Measurements from ENCODE around the gene AXIN1.
"Not testable (repeated sequence)": the region's sequence is repeated elsewhere in the genome, so short reads cannot be mapped to it uniquely, and the experiment has no call there.

AXIN1 gene

DNA sequence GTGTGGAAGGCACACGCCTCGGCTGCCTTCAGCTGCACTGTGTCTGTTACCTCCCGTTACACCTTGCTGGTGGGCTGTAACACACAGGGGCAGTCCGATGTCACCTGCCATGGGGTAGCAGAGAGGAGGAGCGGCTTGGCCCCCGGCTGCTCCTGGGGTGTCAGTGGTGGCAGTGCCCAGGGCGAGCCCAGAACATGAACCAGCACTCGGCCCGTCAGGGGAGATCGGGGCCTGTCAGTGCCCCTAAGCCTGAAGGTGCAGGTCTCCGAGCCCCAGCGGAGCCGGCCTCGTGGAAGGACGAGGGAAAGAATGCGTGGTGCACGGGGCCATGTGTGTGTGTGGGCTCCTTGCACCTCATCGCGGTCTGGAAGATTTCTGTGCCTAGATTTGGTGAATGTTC, 92.2 kb downstream of the AXIN1 start:
- no peak overlapping the region for H3K4me3 ChIP-seq (ENCODE audit: control insufficient read depth, low read depth, low read length)
- TF ChIP-seq CTCF (conservative IDR thresholded peaks at IDR 0.05; ENCODE audit: control insufficient read depth, insufficient read depth, low read depth, low read length): no peak
- no peak for DNase-seq (ENCODE audit: low read depth)

- TF ChIP-seq CTCF (conservative IDR thresholded peaks at IDR 0.05; ENCODE audit: control insufficient read depth, insufficient read depth, low read depth, low read length): no peak
- H3K4me3 ChIP-seq (ENCODE audit: control insufficient read depth, low read depth, low read length): no peak overlapping the region
- DNase-seq (ENCODE audit: low read depth): no peak
Measured at GRCh38 chr16:259814-260253, 92.7 kb downstream of the AXIN1 start.

- H3K4me3 ChIP-seq (ENCODE audit: control insufficient read depth, low read depth, low read length): no peak overlapping the region
Measured at GRCh38 chr16:259226-259625, 93.3 kb downstream of the AXIN1 start.

GRCh38 chr16:258091-258490, 94.4 kb downstream of the AXIN1 start:
- not testable (repeated sequence) for DNase-seq (ENCODE audit: low read depth); H3K4me3 ChIP-seq (ENCODE audit: control insufficient read depth, low read depth, low read length)

More at GRCh38 chr16:259226-259625, 93.3 kb downstream of the AXIN1 start:
- no peak for TF ChIP-seq CTCF (conservative IDR thresholded peaks at IDR 0.05; ENCODE audit: control insufficient read depth, insufficient read depth, low read depth, low read length)
- DNase-seq (ENCODE audit: low read depth): no peak

GRCh38 chr16:255183-255582, 97.3 kb downstream of the AXIN1 start:
- no peak for TF ChIP-seq CTCF (conservative IDR thresholded peaks at IDR 0.05; ENCODE audit: control insufficient read depth, insufficient read depth, low read depth, low read length)
- DNase-seq (ENCODE audit: low read depth): no peak
- no peak overlapping the region for H3K4me3 ChIP-seq (ENCODE audit: control insufficient read depth, low read depth, low read length)

GRCh38 chr16:254461-254860, 98.1 kb downstream of the AXIN1 start:
- DNase-seq (ENCODE audit: low read depth): no peak
- TF ChIP-seq CTCF (conservative IDR thresholded peaks at IDR 0.05; ENCODE audit: control insufficient read depth, insufficient read depth, low read depth, low read length): no peak

GRCh38 chr16:253833-254232, 98.7 kb downstream of the AXIN1 start:
- H3K4me3 ChIP-seq (ENCODE audit: control insufficient read depth, low read depth, low read length): no peak overlapping the region
- TF ChIP-seq CTCF (conservative IDR thresholded peaks at IDR 0.05; ENCODE audit: control insufficient read depth, insufficient read depth, low read depth, low read length): no peak
- no peak for DNase-seq (ENCODE audit: low read depth)

More at GRCh38 chr16:254461-254860, 98.1 kb downstream of the AXIN1 start:
- H3K4me3 ChIP-seq (ENCODE audit: control insufficient read depth, low read depth, low read length): no peak overlapping the region

Data from fibroblast of mammary gland (primary cell).